K562 (cell line): Measurements from ENCODE around the gene SLC16A2.

ENCODE experiments used
- ETV6 ChIP-seq, 3 experiments: fragments of 150-350 bp in 1 of 3; sonication (generic) in 1 of 3; formaldehyde crosslinking in 1 of 3; IDR thresholded peaks; 2 replicates each; pipeline versions ENCODE4 v1.6.1 to v1.8.0; 2014 to 2022; ENCODE audit warnings: borderline replicate concordance in 2 of 3, low read depth in 2 of 3, antibody characterized with exemption in 1 of 3, low read length in 1 of 3, mild to moderate bottlenecking in 1 of 3, missing genetic modification reagents in 1 of 3
- EZH2 ChIP-seq: IDR thresholded peaks from 2 replicates; pipeline ENCODE4 v1.6.1; 2012; ENCODE audit warnings: low read depth, mild to moderate bottlenecking, inconsistent platforms, low read length, borderline replicate concordance
- OTX1 ChIP-seq: fragments of 450-650 bp; formaldehyde crosslinking; IDR thresholded peaks from 2 replicates; pipeline ENCODE4 v1.4.0; 2022; ENCODE audit warnings: mild to moderate bottlenecking
- POLR2A ChIP-seq: fragments of 450-650 bp; conservative IDR thresholded peaks from 2 replicates; pipeline ENCODE4 v1.6.1; 2016
- SP1 ChIP-seq: sonication (generic); formaldehyde crosslinking; IDR thresholded peaks from 2 replicates; pipeline ENCODE4 v1.8.1; 2022; ENCODE audit warnings: mild to moderate bottlenecking, missing genetic modification reagents
- TFAM ChIP-seq: fragments of 250-450 bp; sonication (Bioruptor Pico); conservative IDR thresholded peaks from 2 replicates; pipeline ENCODE4 v1.5.0; 2021; ENCODE audit warnings: mild to moderate bottlenecking, moderate library complexity
- ZBTB7A ChIP-seq: IDR thresholded peaks from 2 replicates; pipeline ENCODE4 v1.6.1; 2011; ENCODE audit warnings: low read depth, mild to moderate bottlenecking, low read length, moderate library complexity, borderline replicate concordance; ENCODE audit not compliant: control insufficient read depth
- TF ChIP-seq, protein P1 (sequence below), 2 experiments: fragments of 450-650 bp; formaldehyde crosslinking in 1 of 2; IDR thresholded peaks; 2 replicates each; pipeline versions ENCODE4 v1.4.0 to v1.6.1; 2014 to 2020; ENCODE audit warnings: mild to moderate bottlenecking in 2 of 2, borderline replicate concordance in 1 of 2, low read depth in 1 of 2
- TF ChIP-seq, protein P2 (sequence below), 3 experiments: IDR thresholded peaks in 2 of 3; conservative IDR thresholded peaks in 1 of 3; 2 replicates each; pipeline ENCODE4 v1.5.1; 2011 to 2012; ENCODE audit warnings: low read length in 3 of 3, mild to moderate bottlenecking in 3 of 3, control low read depth in 2 of 3, improper control_type of control experiment in 1 of 3, inconsistent platforms in 1 of 3, low read depth in 1 of 3, mixed read lengths in 1 of 3, moderate library complexity in 1 of 3; ENCODE audit not compliant: insufficient read depth in 2 of 3

DNA sequence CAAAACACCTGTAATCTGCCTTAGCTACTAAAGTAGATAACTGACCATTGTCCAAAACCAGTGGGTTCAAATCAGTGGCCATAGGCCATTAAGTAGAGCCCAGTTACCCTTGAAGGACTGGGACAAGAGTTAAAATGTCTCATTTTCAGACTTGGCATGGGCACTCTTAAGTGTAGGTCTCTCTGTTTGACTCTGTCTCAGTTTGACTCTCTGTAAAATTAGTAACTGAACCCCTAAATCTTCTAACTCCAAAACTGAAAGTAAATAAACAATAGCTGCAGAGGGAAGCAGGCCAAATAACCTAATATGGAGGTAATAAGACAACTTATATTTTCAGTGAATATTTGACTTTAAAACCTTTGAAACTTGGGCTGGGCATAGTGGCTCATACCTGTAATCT, 89.1 kb downstream of the SLC16A2 start:
- TF ChIP-seq, protein P1, sequence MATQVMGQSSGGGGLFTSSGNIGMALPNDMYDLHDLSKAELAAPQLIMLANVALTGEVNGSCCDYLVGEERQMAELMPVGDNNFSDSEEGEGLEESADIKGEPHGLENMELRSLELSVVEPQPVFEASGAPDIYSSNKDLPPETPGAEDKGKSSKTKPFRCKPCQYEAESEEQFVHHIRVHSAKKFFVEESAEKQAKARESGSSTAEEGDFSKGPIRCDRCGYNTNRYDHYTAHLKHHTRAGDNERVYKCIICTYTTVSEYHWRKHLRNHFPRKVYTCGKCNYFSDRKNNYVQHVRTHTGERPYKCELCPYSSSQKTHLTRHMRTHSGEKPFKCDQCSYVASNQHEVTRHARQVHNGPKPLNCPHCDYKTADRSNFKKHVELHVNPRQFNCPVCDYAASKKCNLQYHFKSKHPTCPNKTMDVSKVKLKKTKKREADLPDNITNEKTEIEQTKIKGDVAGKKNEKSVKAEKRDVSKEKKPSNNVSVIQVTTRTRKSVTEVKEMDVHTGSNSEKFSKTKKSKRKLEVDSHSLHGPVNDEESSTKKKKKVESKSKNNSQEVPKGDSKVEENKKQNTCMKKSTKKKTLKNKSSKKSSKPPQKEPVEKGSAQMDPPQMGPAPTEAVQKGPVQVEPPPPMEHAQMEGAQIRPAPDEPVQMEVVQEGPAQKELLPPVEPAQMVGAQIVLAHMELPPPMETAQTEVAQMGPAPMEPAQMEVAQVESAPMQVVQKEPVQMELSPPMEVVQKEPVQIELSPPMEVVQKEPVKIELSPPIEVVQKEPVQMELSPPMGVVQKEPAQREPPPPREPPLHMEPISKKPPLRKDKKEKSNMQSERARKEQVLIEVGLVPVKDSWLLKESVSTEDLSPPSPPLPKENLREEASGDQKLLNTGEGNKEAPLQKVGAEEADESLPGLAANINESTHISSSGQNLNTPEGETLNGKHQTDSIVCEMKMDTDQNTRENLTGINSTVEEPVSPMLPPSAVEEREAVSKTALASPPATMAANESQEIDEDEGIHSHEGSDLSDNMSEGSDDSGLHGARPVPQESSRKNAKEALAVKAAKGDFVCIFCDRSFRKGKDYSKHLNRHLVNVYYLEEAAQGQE (IDR thresholded peaks at IDR 0.05; ENCODE audit: borderline replicate concordance): no peak
- TF ChIP-seq, protein P1 (CRISPR knock-in tag; IDR thresholded peaks at IDR 0.05; ENCODE audit: low read depth): no peak
- TF ChIP-seq OTX1 (CRISPR knock-in tag): no peak
- TF ChIP-seq, protein P2, sequence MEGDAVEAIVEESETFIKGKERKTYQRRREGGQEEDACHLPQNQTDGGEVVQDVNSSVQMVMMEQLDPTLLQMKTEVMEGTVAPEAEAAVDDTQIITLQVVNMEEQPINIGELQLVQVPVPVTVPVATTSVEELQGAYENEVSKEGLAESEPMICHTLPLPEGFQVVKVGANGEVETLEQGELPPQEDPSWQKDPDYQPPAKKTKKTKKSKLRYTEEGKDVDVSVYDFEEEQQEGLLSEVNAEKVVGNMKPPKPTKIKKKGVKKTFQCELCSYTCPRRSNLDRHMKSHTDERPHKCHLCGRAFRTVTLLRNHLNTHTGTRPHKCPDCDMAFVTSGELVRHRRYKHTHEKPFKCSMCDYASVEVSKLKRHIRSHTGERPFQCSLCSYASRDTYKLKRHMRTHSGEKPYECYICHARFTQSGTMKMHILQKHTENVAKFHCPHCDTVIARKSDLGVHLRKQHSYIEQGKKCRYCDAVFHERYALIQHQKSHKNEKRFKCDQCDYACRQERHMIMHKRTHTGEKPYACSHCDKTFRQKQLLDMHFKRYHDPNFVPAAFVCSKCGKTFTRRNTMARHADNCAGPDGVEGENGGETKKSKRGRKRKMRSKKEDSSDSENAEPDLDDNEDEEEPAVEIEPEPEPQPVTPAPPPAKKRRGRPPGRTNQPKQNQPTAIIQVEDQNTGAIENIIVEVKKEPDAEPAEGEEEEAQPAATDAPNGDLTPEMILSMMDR (IDR thresholded peaks at IDR 0.05 in 2 of 3, conservative IDR thresholded peaks at IDR 0.05 in 1 of 3; ENCODE audit: insufficient read depth in 2 of 3, low read depth in 1 of 3, low read length in 3 of 3): no peak
- no peak for TF ChIP-seq ETV6 (IDR thresholded peaks at IDR 0.05; ENCODE audit: borderline replicate concordance in 1 of 2, low read depth in 2 of 2, low read length in 1 of 2)
- TF ChIP-seq ETV6 (CRISPR knock-in tag; IDR thresholded peaks at IDR 0.05; ENCODE audit: borderline replicate concordance): no peak
- TF ChIP-seq TFAM (CRISPR knock-in tag): no peak
- TF ChIP-seq POLR2A: no peak
- no peak for TF ChIP-seq SP1 (CRISPR knock-in tag)
- TF ChIP-seq ZBTB7A: no peak
- no peak for TF ChIP-seq EZH2
